ENCODE measurements around the gene METTL1.

GRCh38 chr12:57813971-57814772 lies 42.3 kb upstream of the METTL1 start:
- TF ChIP-seq PAX5 (IDR thresholded peaks at IDR 0.05; ENCODE audit: insufficient read depth, low read length, severe bottlenecking) (no peak), POLR2A (IDR thresholded peaks at IDR 0.05; ENCODE audit: low read depth, low read length) (no peak)
